H1 (cell line): Measurements from ENCODE around the gene RGS8. TPM values are rescaled to one million over a fixed set of nuclear protein-coding genes. Genes with fewer than 3 reads are reported as not detected.

Experiments used
- CTCF ChIA-PET: fragments of 300-600 bp; sonication (Branson Sonifier 250); formaldehyde crosslinking; loops from one replicate; lab custom pipeline; 2021; ENCODE audit not compliant: partially characterized antibody; lab: Charles Lee
- POLR2A ChIA-PET: fragments of 300-600 bp; sonication (Branson Sonifier 250); formaldehyde crosslinking; loops from one replicate; lab custom pipeline; 2021; ENCODE audit warnings: inconsistent platforms; ENCODE audit not compliant: partially characterized antibody; lab: Charles Lee
- DNase-seq, 2 experiments: peaks; one replicate each; pipeline versions ENCODE4 v3.0.0 to v3.0.0-alpha.2; 2010 to 2022; ENCODE audit warnings: low spot score in 2 of 2, low read depth in 1 of 2, mixed read lengths in 1 of 2
- FAIRE-seq: peaks from 2 replicates; lab custom pipeline; 2011; peaks lifted over from hg19 to GRCh38; lab: Jason Lieb, UNC
- H2AFZ ChIP-seq: 2 replicates; pipeline ENCODE4 v1.8.1; 2012; ENCODE audit warnings: low read length, inconsistent platforms
- H2AK5ac ChIP-seq: 2 replicates; pipeline ENCODE4 v1.6.1; 2013; ENCODE audit warnings: low read depth, low read length
- H2BK120ac ChIP-seq: replicated peaks from 2 replicates; pipeline ENCODE3; 2013; ENCODE audit warnings: low read depth, low read length, inconsistent platforms
- H2BK12ac ChIP-seq: 2 replicates; pipeline ENCODE4 v1.6.1; 2013; ENCODE audit warnings: low read depth, low read length
- H2BK15ac ChIP-seq: 2 replicates; pipeline ENCODE4 v1.6.1; 2013; ENCODE audit warnings: low read length
- H2BK20ac ChIP-seq: 2 replicates; pipeline ENCODE4 v1.6.1; 2013; ENCODE audit warnings: low read length
- H2BK5ac ChIP-seq: 2 replicates; pipeline ENCODE4 v1.6.1; 2013; ENCODE audit warnings: low read depth, low read length
- H3K14ac ChIP-seq: 2 replicates; pipeline ENCODE4 v1.6.1; 2013; ENCODE audit warnings: inconsistent platforms; ENCODE audit not compliant: insufficient read length
- H3K18ac ChIP-seq: 2 replicates; pipeline ENCODE4 v1.6.1; 2013; ENCODE audit warnings: low read length; ENCODE audit errors: extremely low read depth
- H3K23ac ChIP-seq: 2 replicates; pipeline ENCODE4 v1.6.1; 2013; ENCODE audit warnings: inconsistent platforms; ENCODE audit not compliant: insufficient read length
- H3K23me2 ChIP-seq: 2 replicates; pipeline ENCODE4 v1.6.1; 2013; ENCODE audit warnings: low read depth, low read length
- H3K27ac ChIP-seq: 2 replicates; pipeline ENCODE4 v1.6.1; 2011; ENCODE audit warnings: low read depth, low read length, inconsistent platforms
- H3K27me3 ChIP-seq, 4 experiments: replicated peaks in 1 of 4; 1 replicate in 1 of 4; 2 replicates in 3 of 4; pipeline versions ENCODE4 v1.6.1 to v1.8.1; 2011 to 2013; ENCODE audit warnings: low read length in 3 of 4, mild to moderate bottlenecking in 3 of 4, inconsistent platforms in 2 of 4, mixed read lengths in 2 of 4, moderate library complexity in 1 of 4; ENCODE audit not compliant: control insufficient read depth in 3 of 4, insufficient read depth in 3 of 4; ENCODE audit errors: extremely low read depth in 1 of 4
- H3K36me3 ChIP-seq, 4 experiments: 2 replicates each; pipeline versions ENCODE4 v1.6.1 to v1.8.1; 2011 to 2013; ENCODE audit warnings: mild to moderate bottlenecking in 4 of 4, low read length in 3 of 4, moderate library complexity in 2 of 4, control low read depth in 1 of 4, inconsistent platforms in 1 of 4; ENCODE audit not compliant: insufficient read depth in 4 of 4, control insufficient read depth in 2 of 4
- H3K4ac ChIP-seq: replicated peaks from 2 replicates; pipeline ENCODE3; 2013; ENCODE audit warnings: low read length, low read depth, mixed read lengths, inconsistent platforms; ENCODE audit not compliant: insufficient read length
- H3K4me1 ChIP-seq, 4 experiments: replicated peaks in 1 of 4; 1 replicate in 1 of 4; 2 replicates in 3 of 4; pipeline versions ENCODE4 v1.6.1 to v1.8.1; 2011 to 2013; ENCODE audit warnings: low read length in 3 of 4, inconsistent platforms in 2 of 4, mixed read lengths in 1 of 4; ENCODE audit not compliant: insufficient read depth in 4 of 4, control insufficient read depth in 3 of 4
- H3K4me2 ChIP-seq, 2 experiments: 2 replicates each; pipeline versions ENCODE4 v1.6.1 to v1.8.1; 2011 to 2013; ENCODE audit warnings: low read depth in 2 of 2, low read length in 2 of 2, control low read depth in 1 of 2, inconsistent platforms in 1 of 2, mild to moderate bottlenecking in 1 of 2; ENCODE audit not compliant: insufficient read depth in 1 of 2
- H3K4me3 ChIP-seq, 4 experiments: fragments of 200-600, 300-600 bp in 1 of 4; sonication (generic), shearing (Covaris generic), sonication (Bioruptor Twin) in 1 of 4; 2 replicates each; pipeline versions ENCODE4 v1.5.1 to v1.8.1; 2011 to 2016; ENCODE audit warnings: low read length in 4 of 4, low read depth in 3 of 4, control low read depth in 2 of 4, inconsistent platforms in 2 of 4, mild to moderate bottlenecking in 2 of 4, mixed read lengths in 1 of 4, moderate library complexity in 1 of 4; ENCODE audit not compliant: insufficient read depth in 2 of 4; ENCODE audit errors: extremely low read depth in 1 of 4
- H3K56ac ChIP-seq: replicated peaks from 2 replicates; pipeline ENCODE3; 2013; ENCODE audit warnings: low read depth, mild to moderate bottlenecking, mixed read lengths, low read length, inconsistent platforms; ENCODE audit not compliant: insufficient read length
- H3K79me1 ChIP-seq: 2 replicates; pipeline ENCODE4 v1.6.1; 2013; ENCODE audit warnings: low read depth, low read length, control low read depth
- H3K79me2 ChIP-seq, 2 experiments: 2 replicates each; pipeline versions ENCODE4 v1.6.1 to v1.8.1; 2012 to 2013; ENCODE audit warnings: low read length in 2 of 2, mild to moderate bottlenecking in 2 of 2, inconsistent platforms in 1 of 2; ENCODE audit not compliant: insufficient read depth in 2 of 2, control insufficient read depth in 1 of 2
- H3K9ac ChIP-seq, 4 experiments: replicated peaks in 1 of 4; 1 replicate in 1 of 4; 2 replicates in 3 of 4; pipeline versions ENCODE4 v1.6.1 to v1.8.1; 2011 to 2013; ENCODE audit warnings: low read depth in 3 of 4, low read length in 3 of 4, control low read depth in 2 of 4, mild to moderate bottlenecking in 2 of 4, moderate library complexity in 2 of 4, inconsistent platforms in 1 of 4; ENCODE audit errors: extremely low read depth in 1 of 4
- H3K9me3 ChIP-seq, 2 experiments: 2 replicates each; pipeline versions ENCODE4 v1.6.1 to v1.8.1; 2012 to 2013; ENCODE audit warnings: mild to moderate bottlenecking in 2 of 2, moderate library complexity in 2 of 2, control low read depth in 1 of 2, inconsistent platforms in 1 of 2, low read depth in 1 of 2, low read length in 1 of 2, mixed read lengths in 1 of 2; ENCODE audit not compliant: insufficient read depth in 2 of 2
- H4K20me1 ChIP-seq, 2 experiments: replicated peaks in 1 of 2; 2 replicates each; pipeline versions ENCODE3 to v1.8.1; 2011 to 2013; ENCODE audit warnings: inconsistent platforms in 2 of 2, low read length in 2 of 2, mild to moderate bottlenecking in 1 of 2; ENCODE audit not compliant: insufficient read depth in 2 of 2, control insufficient read depth in 1 of 2
- H4K5ac ChIP-seq: 2 replicates; pipeline ENCODE4 v1.6.1; 2013; ENCODE audit warnings: low read length, low read depth, mixed read lengths, inconsistent platforms; ENCODE audit not compliant: insufficient read length
- H4K8ac ChIP-seq: 2 replicates; pipeline ENCODE4 v1.8.0; 2013; ENCODE audit warnings: mild to moderate bottlenecking, moderate library complexity, low read length, inconsistent platforms; ENCODE audit not compliant: insufficient read depth; ENCODE audit errors: extremely low read depth
- H4K91ac ChIP-seq: replicated peaks from 2 replicates; pipeline ENCODE3; 2013; ENCODE audit warnings: low read length, mixed read lengths, inconsistent platforms; ENCODE audit not compliant: insufficient read length
- BRCA1 ChIP-seq: IDR thresholded peaks from 2 replicates; pipeline ENCODE4 v1.6.1; 2012; ENCODE audit warnings: low read depth, low read length, improper control_type of control experiment
- GABPA ChIP-seq: IDR thresholded peaks from 2 replicates; pipeline ENCODE4 v1.6.1; 2011; ENCODE audit warnings: mild to moderate bottlenecking, low read length, moderate library complexity, borderline replicate concordance; ENCODE audit not compliant: insufficient read depth
- JUN ChIP-seq: IDR thresholded peaks from 2 replicates; pipeline ENCODE4 v1.6.1; 2011; ENCODE audit warnings: low read depth, mild to moderate bottlenecking, improper control_type of control experiment, low read length
- SIN3A ChIP-seq, 2 experiments: IDR thresholded peaks in 1 of 2; conservative IDR thresholded peaks in 1 of 2; 2 replicates each; pipeline ENCODE4 v1.6.1; 2011 to 2012; ENCODE audit warnings: low read length in 2 of 2, improper control_type of control experiment in 1 of 2, low read depth in 1 of 2, mild to moderate bottlenecking in 1 of 2
- SIX5 ChIP-seq: IDR thresholded peaks from 2 replicates; pipeline ENCODE4 v1.6.1; 2011; ENCODE audit warnings: mild to moderate bottlenecking, low read depth, low read length
- SUZ12 ChIP-seq: fragments of 200-600 bp; sonication (generic); IDR thresholded peaks from 2 replicates; pipeline ENCODE4 v1.6.1; 2012; ENCODE audit warnings: mild to moderate bottlenecking, inconsistent platforms, low read length, moderate library complexity, mixed read lengths
- TAF1 ChIP-seq: IDR thresholded peaks from 2 replicates; pipeline ENCODE4 v1.6.1; 2011; ENCODE audit warnings: mild to moderate bottlenecking, low read depth, low read length
- TBP ChIP-seq: IDR thresholded peaks from 2 replicates; pipeline ENCODE4 v1.6.1; 2011; ENCODE audit warnings: low read depth, low read length, improper control_type of control experiment
- TEAD4 ChIP-seq: IDR thresholded peaks from 2 replicates; pipeline ENCODE4 v1.6.1; 2012; ENCODE audit warnings: low read depth, low read length, inconsistent platforms, mixed read lengths
- WGBS, 2 experiments: shearing (Covaris generic) in 1 of 2; methylation state at CpG; one replicate each; pipeline versions ENCODE4 v1.1.6 to v1.1.7; 2013 to 2015; ENCODE audit warnings: low lambda C conversion rate in 2 of 2, mixed read lengths in 2 of 2, inconsistent platforms in 1 of 2, low coverage in 1 of 2, missing lambda C conversion rate in 1 of 2; ENCODE audit not compliant: insufficient replicate concordance in 2 of 2, insufficient coverage in 1 of 2, insufficient read length in 1 of 2; ENCODE audit errors: extremely low coverage in 1 of 2, missing lambda C conversion rate in 1 of 2; 5-methylcytosine and 5-hydroxymethylcytosine counted together
- polyA plus RNA-seq, 7 experiments: library from polyadenylated mRNA; depleted of rRNA in 3 of 7; stranded (reverse) in 5 of 7; unstranded in 2 of 7; fragments of >200 nt in 5 of 7; fragments of 200-250 nt in 2 of 7; gene quantifications; 1 replicate in 5 of 7; 2 replicates in 1 of 7; 4 replicates in 1 of 7; pipeline versions ENCODE4 v1.2.1 to v1.2.3, GENCODE V29; 2011 to 2013; ENCODE audit warnings: missing spikeins in 2 of 7, mixed read lengths in 2 of 7
- total RNA-seq: library from RNA; stranded (reverse); fragmentation: NEBNext Ultra II Directional; extraction: Animal tissue kit (Norgen Biotek cat#: 25700); gene quantifications from 2 replicates; pipeline ENCODE4 v1.2.1, GENCODE V29; 2021

RGS8 gene
- total and polyA plus RNA-seq, 2 of the 8 experiments (the other 6 are each of a cell fraction or from before 2014, with no cell fraction given) = 0.13 to 0.23 TPM

DNA sequence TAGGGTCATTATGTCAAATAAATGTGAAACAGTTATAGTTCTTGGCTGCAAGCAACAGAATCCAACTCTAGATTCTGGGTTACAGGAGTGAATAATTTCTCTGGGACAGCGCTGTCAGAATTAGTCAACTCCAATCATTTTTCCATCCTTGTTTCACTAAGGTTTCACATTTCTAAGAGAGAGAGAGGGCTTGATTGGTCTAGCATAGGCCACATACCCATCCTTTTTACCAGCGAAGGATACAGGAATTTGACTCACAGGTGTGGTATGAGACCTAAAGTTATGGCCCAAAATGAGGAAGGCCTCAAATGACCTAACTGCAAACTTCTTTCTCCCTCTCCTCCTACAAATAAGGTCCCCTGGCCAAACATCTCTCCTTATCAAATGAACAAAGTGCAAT, 25.5 kb upstream of the RGS8 start:
- FAIRE-seq = no peak
- H3K9me3 ChIP-seq = no peaks in the 10 kb centered on the region
- TF ChIP-seq SUZ12 = no peak
- TF ChIP-seq TEAD4 = no peak
- TF ChIP-seq TAF1 = no peak
- TF ChIP-seq TBP = no peak
- TF ChIP-seq BRCA1 = no peak
- TF ChIP-seq JUN = no peak
- TF ChIP-seq SIN3A (conservative IDR thresholded peaks at IDR 0.05 in 1 of 2, IDR thresholded peaks at IDR 0.05 in 1 of 2; ENCODE audit: low read depth in 1 of 2, low read length in 2 of 2) = no peak
- TF ChIP-seq GABPA = no peak
- TF ChIP-seq SIX5 = no peak

More for the DNA sequence above, 25.5 kb upstream of the RGS8 start:
- Histone ChIP-seq H4K5ac (no peak overlapping the region), H2BK120ac (no peak overlapping the region), H4K91ac (no peak overlapping the region), H3K18ac (no peak overlapping the region), H3K79me2 (no peaks in the 10 kb centered on the region), H2AK5ac (no peak overlapping the region), H3K9ac (no peak overlapping the region), H3K23me2 (no peaks in the 10 kb centered on the region), H3K4me1 (no peaks in the 10 kb centered on the region), H3K36me3 (no peaks in the 10 kb centered on the region), H2BK5ac (no peak overlapping the region), H3K56ac (no peak overlapping the region), H4K20me1 (no peaks in the 10 kb centered on the region), H3K14ac (no peak overlapping the region), H3K4ac (no peak overlapping the region), H3K27ac (no peak overlapping the region), H2BK20ac (no peak overlapping the region), H2BK15ac (no peak overlapping the region), H4K8ac (no peak overlapping the region), H3K4me3 (no peak overlapping the region), H2AFZ (no peak overlapping the region), H3K23ac (no peak overlapping the region), H2BK12ac (no peak overlapping the region), H3K4me2 (no peak overlapping the region), H3K79me1 (no peaks in the 10 kb centered on the region), H3K27me3 (no peaks in the 10 kb centered on the region)
- POLR2A ChIA-PET = no interaction called here
- WGBS, 2 experiments = 92% methylated on average over 2 of the region's 2 CpGs; no CpG with 5 or more reads in 1 of the 2 experiments
- DNase-seq = no peak
- CTCF ChIA-PET = interaction anchor here (0.7 to 1.3 kb wide), 3 partner anchors 44 to 103 kb away, joined by 3 read pairs; no protein-coding TSS in a partner anchor
